ENCODE results near the gene C16orf78. TPM values are rescaled to one million over a fixed set of nuclear protein-coding genes. Genes with fewer than 3 reads are reported as not detected.

The C16orf78 gene
- total RNA-seq, 1 donor from 2014 or later, result not detected

DNA sequence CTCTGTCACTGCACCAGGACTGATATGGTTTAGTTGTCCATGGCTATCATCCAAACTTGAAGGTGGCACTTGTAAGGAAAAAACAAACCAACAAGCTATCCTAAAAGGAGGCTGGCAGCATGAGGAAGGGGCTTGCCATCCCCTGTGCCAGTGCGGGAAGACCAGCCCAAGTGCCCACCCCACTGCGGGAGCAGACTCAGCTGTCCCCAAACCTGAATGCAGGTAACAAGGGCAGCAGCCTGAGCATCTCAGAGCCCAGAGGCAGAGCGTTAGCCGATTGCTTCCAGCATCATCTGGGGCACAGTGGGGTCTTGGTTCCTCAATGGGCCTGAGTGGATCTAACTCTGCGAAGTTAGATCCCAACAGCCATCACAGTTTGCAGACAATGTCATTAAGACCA is 29.2 kb upstream of the C16orf78 start:
- no peaks in the 10 kb centered on the region for H3K36me3 ChIP-seq (ENCODE audit: control insufficient read depth, insufficient read depth, low read length)
- TF ChIP-seq, protein P1, sequence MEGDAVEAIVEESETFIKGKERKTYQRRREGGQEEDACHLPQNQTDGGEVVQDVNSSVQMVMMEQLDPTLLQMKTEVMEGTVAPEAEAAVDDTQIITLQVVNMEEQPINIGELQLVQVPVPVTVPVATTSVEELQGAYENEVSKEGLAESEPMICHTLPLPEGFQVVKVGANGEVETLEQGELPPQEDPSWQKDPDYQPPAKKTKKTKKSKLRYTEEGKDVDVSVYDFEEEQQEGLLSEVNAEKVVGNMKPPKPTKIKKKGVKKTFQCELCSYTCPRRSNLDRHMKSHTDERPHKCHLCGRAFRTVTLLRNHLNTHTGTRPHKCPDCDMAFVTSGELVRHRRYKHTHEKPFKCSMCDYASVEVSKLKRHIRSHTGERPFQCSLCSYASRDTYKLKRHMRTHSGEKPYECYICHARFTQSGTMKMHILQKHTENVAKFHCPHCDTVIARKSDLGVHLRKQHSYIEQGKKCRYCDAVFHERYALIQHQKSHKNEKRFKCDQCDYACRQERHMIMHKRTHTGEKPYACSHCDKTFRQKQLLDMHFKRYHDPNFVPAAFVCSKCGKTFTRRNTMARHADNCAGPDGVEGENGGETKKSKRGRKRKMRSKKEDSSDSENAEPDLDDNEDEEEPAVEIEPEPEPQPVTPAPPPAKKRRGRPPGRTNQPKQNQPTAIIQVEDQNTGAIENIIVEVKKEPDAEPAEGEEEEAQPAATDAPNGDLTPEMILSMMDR (IDR thresholded peaks at IDR 0.05; ENCODE audit: insufficient read depth, low read length, severe bottlenecking), result no peak
- no peak for FAIRE-seq
- H3K4me3 ChIP-seq (ENCODE audit: low read depth, low read length), result no peak overlapping the region
- H3K27me3 ChIP-seq (ENCODE audit: control insufficient read depth, insufficient read depth, low read length), result no peaks in the 10 kb centered on the region
- no peak for DNase-seq (ENCODE audit: low read depth)

DNA sequence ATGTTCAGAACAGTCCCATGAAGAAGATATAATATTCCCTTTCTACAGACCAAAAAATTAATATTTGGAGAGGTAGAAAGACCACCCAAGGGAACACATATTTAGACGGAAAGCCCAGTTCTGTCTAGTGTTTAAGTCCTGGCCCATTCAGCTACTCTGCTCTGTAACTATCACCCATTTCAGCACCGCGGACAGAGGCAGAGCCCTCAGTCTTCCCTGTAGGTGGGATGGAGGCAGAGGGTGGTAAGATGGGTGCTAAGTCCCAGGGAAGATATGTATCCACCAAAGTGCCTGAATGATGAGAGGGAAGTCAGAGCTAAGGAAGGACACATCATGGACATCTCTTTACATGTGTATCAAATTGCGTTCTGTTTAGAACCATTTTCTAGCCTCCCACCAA is 27.8 kb upstream of the C16orf78 start:
- DNase-seq (ENCODE audit: low read depth) (no peak), FAIRE-seq (no peak)
- Histone ChIP-seq H3K4me3 (ENCODE audit: low read depth, low read length) (no peak overlapping the region), H3K27me3 (ENCODE audit: control insufficient read depth, insufficient read depth, low read length) (no peaks in the 10 kb centered on the region), H3K36me3 (ENCODE audit: control insufficient read depth, insufficient read depth, low read length) (no peaks in the 10 kb centered on the region)
- TF ChIP-seq, protein P1 (IDR thresholded peaks at IDR 0.05; ENCODE audit: insufficient read depth, low read length, severe bottlenecking), result no peak

DNA sequence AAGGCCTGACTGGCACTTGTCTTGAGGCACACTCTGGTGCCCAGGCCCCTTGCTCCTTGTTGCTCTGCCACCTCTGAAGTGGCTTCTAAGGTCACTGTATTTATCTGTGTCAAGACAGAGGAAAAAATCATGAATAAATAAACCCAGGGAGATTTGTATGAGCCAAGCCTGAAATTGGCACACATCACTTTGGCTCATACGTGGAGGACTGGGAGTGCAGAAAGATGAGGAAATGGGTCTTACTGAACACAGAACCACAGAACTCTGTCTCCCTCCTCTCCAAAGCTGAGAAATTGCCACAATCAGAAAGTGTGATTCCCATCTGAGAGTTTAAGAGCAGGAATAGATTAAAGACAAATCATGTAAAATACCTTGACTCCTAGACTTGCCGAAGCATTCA is 27.1 kb upstream of the C16orf78 start:
- DNase-seq (ENCODE audit: low read depth), result no peak
- FAIRE-seq, result no peak
- Histone ChIP-seq H3K4me3 (ENCODE audit: low read depth, low read length) (no peak overlapping the region), H3K36me3 (ENCODE audit: control insufficient read depth, insufficient read depth, low read length) (no peaks in the 10 kb centered on the region), H3K27me3 (ENCODE audit: control insufficient read depth, insufficient read depth, low read length) (no peaks in the 10 kb centered on the region)
- TF ChIP-seq, protein P1 (IDR thresholded peaks at IDR 0.05; ENCODE audit: insufficient read depth, low read length, severe bottlenecking), result no peak

DNA sequence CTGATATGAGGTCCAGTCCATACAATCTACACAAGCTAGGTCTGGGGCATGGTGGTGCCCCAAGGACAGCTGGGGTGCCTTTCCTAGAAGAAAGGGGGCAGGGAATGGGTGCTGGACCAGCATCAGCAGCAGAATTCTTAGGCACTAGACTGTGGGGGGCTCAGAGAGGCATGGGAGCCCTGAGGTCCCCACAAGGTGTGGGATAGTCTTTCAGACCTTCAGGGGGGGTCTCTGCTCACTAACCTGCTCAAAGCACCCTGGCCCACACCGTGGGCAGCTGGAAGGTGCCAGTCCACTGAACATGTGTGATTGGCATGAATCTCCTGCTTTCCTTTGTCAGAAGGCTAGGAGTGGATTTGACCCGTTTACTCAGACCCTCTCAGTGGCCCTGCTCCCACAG is 26.1 kb upstream of the C16orf78 start:
- no peaks in the 10 kb centered on the region for H3K27me3 ChIP-seq (ENCODE audit: control insufficient read depth, insufficient read depth, low read length)
- no peak overlapping the region for H3K4me3 ChIP-seq (ENCODE audit: low read depth, low read length)
- DNase-seq (ENCODE audit: low read depth), result no peak
- FAIRE-seq, result no peak
- no peaks in the 10 kb centered on the region for H3K36me3 ChIP-seq (ENCODE audit: control insufficient read depth, insufficient read depth, low read length)
- TF ChIP-seq, protein P1 (IDR thresholded peaks at IDR 0.05; ENCODE audit: insufficient read depth, low read length, severe bottlenecking), result no peak

DNA sequence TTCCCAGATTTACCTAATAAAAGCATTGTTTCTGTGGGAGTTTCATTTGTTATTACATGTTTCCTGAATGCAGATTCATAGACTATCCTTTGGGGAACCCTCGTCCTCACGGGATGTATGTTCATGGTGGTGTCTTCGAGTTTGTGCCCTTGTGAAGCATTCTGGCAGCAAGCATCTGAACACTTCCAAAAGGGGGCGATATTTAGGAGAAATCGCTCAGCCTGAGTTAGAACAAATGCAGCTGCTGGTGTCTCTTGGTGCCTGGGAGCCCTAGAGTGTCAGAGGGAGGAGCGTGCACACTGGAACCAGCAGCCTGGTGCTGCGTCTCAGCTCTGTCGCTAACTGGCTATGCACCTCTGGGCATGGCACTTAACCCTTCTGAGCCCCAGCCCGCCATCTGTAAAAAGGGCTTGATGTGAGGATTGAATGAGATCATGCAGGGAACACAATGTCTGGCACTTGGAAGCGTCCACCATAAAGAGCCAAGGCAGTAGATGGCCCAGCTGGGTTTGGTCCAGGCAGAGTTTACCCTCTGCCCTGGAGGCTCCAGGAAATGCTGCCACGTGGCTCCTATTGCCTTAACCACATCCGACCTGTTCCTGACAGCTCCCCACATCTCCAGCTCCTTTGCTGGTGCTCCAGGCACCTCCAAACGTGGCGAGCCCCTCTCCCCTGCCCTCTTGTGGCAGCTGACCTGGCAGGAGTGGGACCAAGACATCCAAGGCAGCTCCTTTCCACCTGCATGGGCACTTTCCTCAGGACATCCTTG is 25.0 kb upstream of the C16orf78 start:
- DNase-seq (ENCODE audit: low read depth), result no peak
- Histone ChIP-seq H3K4me3 (ENCODE audit: low read depth, low read length) (no peak overlapping the region), H3K27me3 (ENCODE audit: control insufficient read depth, insufficient read depth, low read length) (no peaks in the 10 kb centered on the region), H3K36me3 (ENCODE audit: control insufficient read depth, insufficient read depth, low read length) (no peaks in the 10 kb centered on the region)
- FAIRE-seq, result no peak
- TF ChIP-seq, protein P1 (IDR thresholded peaks at IDR 0.05; ENCODE audit: insufficient read depth, low read length, severe bottlenecking), result no peak
